ENCODE results near the gene KIF5C. TPM values are rescaled to one million over a fixed set of nuclear protein-coding genes. Genes with fewer than 3 reads are reported as not detected.

Gene KIF5C
- total RNA-seq, 2 donors from 2014 or later: 2.0 to 2.6 TPM

GRCh38 chr2:148865512-148865911, 9.5 kb upstream of the KIF5C start:
- no peaks in the 10 kb centered on the region for H3K4me1 ChIP-seq
- DNase-seq (no peak), ATAC-seq (no peak)
- H3K27ac ChIP-seq: no peak overlapping the region
- H3K4me3 ChIP-seq: no peak overlapping the region
- 81 to 82% methylated on average over 5 of the region's 5 CpGs for WGBS, 2 donors
- H3K9me3 ChIP-seq: no peaks in the 10 kb centered on the region
- TF ChIP-seq, protein P1, sequence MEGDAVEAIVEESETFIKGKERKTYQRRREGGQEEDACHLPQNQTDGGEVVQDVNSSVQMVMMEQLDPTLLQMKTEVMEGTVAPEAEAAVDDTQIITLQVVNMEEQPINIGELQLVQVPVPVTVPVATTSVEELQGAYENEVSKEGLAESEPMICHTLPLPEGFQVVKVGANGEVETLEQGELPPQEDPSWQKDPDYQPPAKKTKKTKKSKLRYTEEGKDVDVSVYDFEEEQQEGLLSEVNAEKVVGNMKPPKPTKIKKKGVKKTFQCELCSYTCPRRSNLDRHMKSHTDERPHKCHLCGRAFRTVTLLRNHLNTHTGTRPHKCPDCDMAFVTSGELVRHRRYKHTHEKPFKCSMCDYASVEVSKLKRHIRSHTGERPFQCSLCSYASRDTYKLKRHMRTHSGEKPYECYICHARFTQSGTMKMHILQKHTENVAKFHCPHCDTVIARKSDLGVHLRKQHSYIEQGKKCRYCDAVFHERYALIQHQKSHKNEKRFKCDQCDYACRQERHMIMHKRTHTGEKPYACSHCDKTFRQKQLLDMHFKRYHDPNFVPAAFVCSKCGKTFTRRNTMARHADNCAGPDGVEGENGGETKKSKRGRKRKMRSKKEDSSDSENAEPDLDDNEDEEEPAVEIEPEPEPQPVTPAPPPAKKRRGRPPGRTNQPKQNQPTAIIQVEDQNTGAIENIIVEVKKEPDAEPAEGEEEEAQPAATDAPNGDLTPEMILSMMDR (IDR thresholded peaks at IDR 0.05): no peak
- TF ChIP-seq POLR2A (IDR thresholded peaks at IDR 0.05): no peak
- H3K36me3 ChIP-seq (replicated peaks in 1 of 2; ENCODE audit: insufficient read depth in 1 of 2, low read depth in 2 of 2): no peaks in the 10 kb centered on the region
- intact Hi-C loops (cut with DNase I): no loop called here
- H3K27me3 ChIP-seq: no peaks in the 10 kb centered on the region

DNA sequence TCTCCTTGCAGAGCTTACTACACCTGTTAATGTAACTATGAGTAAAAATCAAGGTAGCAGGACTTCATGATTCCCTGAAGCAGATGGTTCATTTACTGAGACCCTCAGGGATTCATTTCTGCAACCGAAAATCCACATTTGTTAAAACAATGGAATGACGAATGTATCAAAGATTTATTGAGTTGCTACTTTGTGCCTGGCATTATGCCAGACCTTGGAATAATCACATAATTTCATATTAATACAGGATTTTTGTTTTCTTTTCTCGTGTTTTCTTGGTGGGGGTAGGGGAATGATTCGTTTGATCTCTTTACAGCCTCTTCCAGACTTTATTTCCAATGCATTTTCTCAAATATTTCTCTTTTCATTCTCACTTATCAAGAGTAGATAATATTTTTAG, 8.9 kb upstream of the KIF5C start:
- DNase-seq: no peak
- no peaks in the 10 kb centered on the region for H3K9me3 ChIP-seq
- H3K27ac ChIP-seq: no peak overlapping the region
- H3K4me1 ChIP-seq: no peaks in the 10 kb centered on the region
- WGBS, 2 donors: 63 to 65% methylated on average over 4 of the region's 4 CpGs
- H3K36me3 ChIP-seq (replicated peaks in 1 of 2; ENCODE audit: insufficient read depth in 1 of 2, low read depth in 2 of 2): no peaks in the 10 kb centered on the region
- H3K4me3 ChIP-seq: no peak overlapping the region
- TF ChIP-seq, protein P1 (IDR thresholded peaks at IDR 0.05): no peak
- TF ChIP-seq POLR2A (IDR thresholded peaks at IDR 0.05): no peak
- intact Hi-C loops (cut with DNase I): no loop called here
- no peaks in the 10 kb centered on the region for H3K27me3 ChIP-seq
- ATAC-seq: no peak

GRCh38 chr2:148867079-148867769, 7.8 kb upstream of the KIF5C start:
- ATAC-seq (no peak), DNase-seq (no peak)
- WGBS, 2 donors: 64 to 70% methylated on average over 4 of the region's 4 CpGs
- H3K27me3 ChIP-seq: no peaks in the 10 kb centered on the region
- no peaks in the 10 kb centered on the region for H3K9me3 ChIP-seq
- no peaks in the 10 kb centered on the region for H3K4me1 ChIP-seq
- TF ChIP-seq, protein P1 (IDR thresholded peaks at IDR 0.05): no peak
- TF ChIP-seq POLR2A (IDR thresholded peaks at IDR 0.05): no peak
- H3K27ac ChIP-seq: no peak overlapping the region
- no peak overlapping the region for H3K4me3 ChIP-seq
- H3K36me3 ChIP-seq (replicated peaks in 1 of 2; ENCODE audit: insufficient read depth in 1 of 2, low read depth in 2 of 2): no peaks in the 10 kb centered on the region
- intact Hi-C loops (cut with DNase I): no loop called here

GRCh38 chr2:148875387-148876051, 492 bp downstream of the KIF5C start:
- peak; percentile 22 for ATAC-seq

More at GRCh38 chr2:148875387-148876051, 492 bp downstream of the KIF5C start:
- peaks cover 0 to 15% of the 10 kb centered on the region in 2 donors for H3K27me3 ChIP-seq
- WGBS, 2 donors: 2% methylated on average over 55 of the region's 74 CpGs; no CpG with 5 or more reads in 1 of the 2 donors
- H3K4me3 ChIP-seq: no peak overlapping the region
- H3K4me1 ChIP-seq: peaks cover 25% of the 10 kb centered on the region
- intact Hi-C loops (cut with DNase I): no loop called here
- TF ChIP-seq, protein P1 (IDR thresholded peaks at IDR 0.05): no peak
- TF ChIP-seq POLR2A (IDR thresholded peaks at IDR 0.05): no peak
- no peak for DNase-seq
- H3K9me3 ChIP-seq: peaks cover 0 to 3% (median 0%) of the 10 kb centered on the region in 3 donors
- H3K36me3 ChIP-seq (replicated peaks in 1 of 2; ENCODE audit: insufficient read depth in 1 of 2, low read depth in 2 of 2): no peaks in the 10 kb centered on the region
- no peak overlapping the region for H3K27ac ChIP-seq

All from body of pancreas (tissue), 4 donors.